ENCODE results near the gene PDE2A.

PDE2A gene

DNA sequence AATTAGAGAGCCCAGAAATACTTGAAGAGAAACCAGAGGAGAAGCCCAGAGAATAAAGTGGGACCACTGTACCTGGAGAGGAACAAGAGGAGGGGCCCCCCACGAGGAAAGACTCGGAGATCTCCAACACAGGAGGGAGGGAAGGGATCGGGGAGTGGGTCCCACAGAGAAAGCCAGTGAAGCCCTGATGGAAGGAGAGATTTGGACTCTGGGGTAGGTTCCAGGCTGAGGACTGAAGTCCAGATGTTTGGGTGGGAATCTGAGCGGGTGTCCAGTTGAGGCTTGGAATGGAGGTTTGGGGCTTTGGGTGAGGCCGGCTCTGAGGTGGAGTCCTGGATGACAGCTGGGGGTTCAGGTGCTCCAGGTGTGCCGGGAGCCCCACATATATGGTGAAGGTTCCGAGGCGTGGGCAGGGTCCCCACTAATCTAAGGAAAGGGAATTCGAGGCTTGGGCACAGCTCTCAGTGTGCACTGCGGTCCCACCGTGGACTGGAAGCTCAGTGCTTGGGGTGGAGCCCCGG lies 32.6 kb downstream of the PDE2A start:
- no peak overlapping the region for H3K4me3 ChIP-seq (ENCODE audit: low read depth, low read length)
- TF ChIP-seq, protein P1, sequence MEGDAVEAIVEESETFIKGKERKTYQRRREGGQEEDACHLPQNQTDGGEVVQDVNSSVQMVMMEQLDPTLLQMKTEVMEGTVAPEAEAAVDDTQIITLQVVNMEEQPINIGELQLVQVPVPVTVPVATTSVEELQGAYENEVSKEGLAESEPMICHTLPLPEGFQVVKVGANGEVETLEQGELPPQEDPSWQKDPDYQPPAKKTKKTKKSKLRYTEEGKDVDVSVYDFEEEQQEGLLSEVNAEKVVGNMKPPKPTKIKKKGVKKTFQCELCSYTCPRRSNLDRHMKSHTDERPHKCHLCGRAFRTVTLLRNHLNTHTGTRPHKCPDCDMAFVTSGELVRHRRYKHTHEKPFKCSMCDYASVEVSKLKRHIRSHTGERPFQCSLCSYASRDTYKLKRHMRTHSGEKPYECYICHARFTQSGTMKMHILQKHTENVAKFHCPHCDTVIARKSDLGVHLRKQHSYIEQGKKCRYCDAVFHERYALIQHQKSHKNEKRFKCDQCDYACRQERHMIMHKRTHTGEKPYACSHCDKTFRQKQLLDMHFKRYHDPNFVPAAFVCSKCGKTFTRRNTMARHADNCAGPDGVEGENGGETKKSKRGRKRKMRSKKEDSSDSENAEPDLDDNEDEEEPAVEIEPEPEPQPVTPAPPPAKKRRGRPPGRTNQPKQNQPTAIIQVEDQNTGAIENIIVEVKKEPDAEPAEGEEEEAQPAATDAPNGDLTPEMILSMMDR (IDR thresholded peaks at IDR 0.05; ENCODE audit: low read depth, low read length): no peak
- in situ Hi-C loops (cut with HindIII; ENCODE audit: low sequenced_read_pairs): no loop called here
- no peak for DNase-seq (ENCODE audit: low read depth, low spot score)

GRCh38 chr11:72639502-72640375 lies 34.5 kb downstream of the PDE2A start:
- H3K4me3 ChIP-seq (ENCODE audit: low read depth, low read length): no peak overlapping the region
- TF ChIP-seq, protein P1 (IDR thresholded peaks at IDR 0.05; ENCODE audit: low read depth, low read length): no peak
- no peak for DNase-seq (ENCODE audit: low read depth, low spot score)
- in situ Hi-C loops (cut with HindIII; ENCODE audit: low sequenced_read_pairs): no loop called here

DNA sequence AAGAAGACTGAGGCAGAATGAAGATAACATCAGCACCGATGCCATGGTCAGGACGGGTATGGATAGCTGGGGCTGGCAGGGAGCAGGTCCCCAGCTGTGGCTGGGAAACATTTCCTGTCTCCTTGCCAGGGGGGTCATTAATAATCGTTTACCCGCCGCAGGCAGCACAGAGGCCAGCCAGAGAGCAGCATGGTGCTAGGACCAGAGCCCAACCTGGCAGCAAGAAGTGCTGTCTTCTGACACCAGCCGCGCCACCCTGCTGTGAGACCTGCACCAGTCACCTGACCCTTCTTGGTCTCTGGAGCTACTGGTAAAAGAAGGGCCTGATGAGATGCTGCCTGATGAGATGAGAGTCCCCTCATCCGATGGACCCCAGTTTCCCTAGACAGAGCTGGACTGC lies 36.3 kb downstream of the PDE2A start:
- in situ Hi-C loops (cut with HindIII; ENCODE audit: low sequenced_read_pairs): no loop called here
- H3K4me3 ChIP-seq (ENCODE audit: low read depth, low read length): no peak overlapping the region
- TF ChIP-seq, protein P1 (IDR thresholded peaks at IDR 0.05; ENCODE audit: low read depth, low read length): no peak
- DNase-seq (ENCODE audit: low read depth, low spot score): no peak

DNA sequence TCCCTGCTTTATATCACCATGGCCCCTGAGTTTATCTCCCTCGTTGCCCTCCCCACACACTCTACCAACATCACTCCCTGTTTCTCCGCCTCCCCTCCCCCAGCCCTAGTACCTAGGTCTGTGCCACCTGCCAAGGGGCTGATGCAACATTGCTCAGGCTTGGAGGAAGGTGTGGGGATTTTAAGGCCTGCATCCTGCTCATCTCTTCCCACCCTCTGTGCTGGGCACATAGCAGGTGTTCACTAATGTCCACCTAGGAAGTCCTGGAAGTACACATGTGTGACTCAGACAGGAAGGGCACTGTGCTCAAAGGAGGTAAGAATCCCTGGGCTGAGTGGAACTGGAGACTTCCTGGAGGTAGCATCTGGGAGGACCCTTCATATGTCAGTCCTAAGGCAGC lies 37.0 kb downstream of the PDE2A start:
- in situ Hi-C loops (cut with HindIII; ENCODE audit: low sequenced_read_pairs): no loop called here
- TF ChIP-seq, protein P1 (IDR thresholded peaks at IDR 0.05; ENCODE audit: low read depth, low read length): no peak
- DNase-seq (ENCODE audit: low read depth, low spot score): no peak
- no peak overlapping the region for H3K4me3 ChIP-seq (ENCODE audit: low read depth, low read length)

- in situ Hi-C loops (cut with HindIII; ENCODE audit: low sequenced_read_pairs): no loop called here
- TF ChIP-seq, protein P1 (IDR thresholded peaks at IDR 0.05; ENCODE audit: low read depth, low read length): no peak
- H3K4me3 ChIP-seq (ENCODE audit: low read depth, low read length): no peak overlapping the region
- DNase-seq (ENCODE audit: low read depth, low spot score): no peak
Measured at GRCh38 chr11:72636376-72636775, 37.8 kb downstream of the PDE2A start.

DNA sequence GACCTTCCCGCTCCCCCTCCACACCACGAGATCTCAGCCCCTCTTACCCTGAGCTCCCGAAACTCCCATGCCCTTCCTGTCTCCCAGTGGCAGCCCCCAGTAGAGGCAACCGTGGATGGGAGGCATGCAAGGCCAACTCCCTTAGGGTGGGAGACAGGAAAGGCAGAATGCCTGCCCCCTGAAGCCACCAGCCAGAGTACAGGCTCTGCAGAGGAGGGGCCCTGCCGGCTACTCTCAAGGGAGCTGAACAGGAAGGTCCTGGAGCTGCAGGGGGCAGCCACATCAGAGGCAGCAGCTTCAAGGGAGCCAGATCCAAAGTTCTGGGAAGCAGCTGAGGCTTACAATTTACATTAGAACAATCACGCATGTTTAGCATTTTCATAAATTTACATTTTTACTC lies 38.3 kb downstream of the PDE2A start:
- no peak for DNase-seq (ENCODE audit: low read depth, low spot score)
- H3K4me3 ChIP-seq (ENCODE audit: low read depth, low read length): no peak overlapping the region
- in situ Hi-C loops (cut with HindIII; ENCODE audit: low sequenced_read_pairs): no loop called here
- TF ChIP-seq, protein P1 (IDR thresholded peaks at IDR 0.05; ENCODE audit: low read depth, low read length): no peak

Measured in astrocyte of the spinal cord (primary cell).